Measurements from ENCODE around the gene ZNF33B. TPM values are rescaled to one million over a fixed set of nuclear protein-coding genes. Genes with fewer than 3 reads are reported as not detected.

The ZNF33B gene
- total and polyA plus RNA-seq, 8 donors, result 18.9 to 83.8 (median 57.7) TPM

GRCh38 chr10:42623929-42624328 lies 14.4 kb downstream of the ZNF33B start:
- FAIRE-seq, result no peak

GRCh38 chr10:42618424-42618823 lies 19.9 kb downstream of the ZNF33B start:
- no peaks in the 10 kb centered on the region for H3K9me3 ChIP-seq
- H3K27ac ChIP-seq, result no peak overlapping the region
- peaks cover 0 to 16% (median 0%) of the 10 kb centered on the region in 3 donors for H3K36me3 ChIP-seq
- 94 to 95% methylated on average over 4 of the region's 4 CpGs for WGBS, 2 donors
- no peaks in the 10 kb centered on the region for H3K27me3 ChIP-seq
- no peak overlapping the region for H3K4me3 ChIP-seq
- intact Hi-C loops (cut with DNase I), result no loop called here
- FAIRE-seq (no peak), ATAC-seq (no peak), DNase-seq (no peak)
- TF ChIP-seq CTCF (IDR thresholded peaks at IDR 0.05), result no peak
- H3K4me1 ChIP-seq, result peaks cover 0 to 3% (median 0%) of the 10 kb centered on the region in 3 donors

More at GRCh38 chr10:42623929-42624328, 14.4 kb downstream of the ZNF33B start:
- H3K27me3 ChIP-seq, result no peaks in the 10 kb centered on the region
- ATAC-seq, result no peak
- no peaks in the 10 kb centered on the region for H3K9me3 ChIP-seq
- DNase-seq, result no peak
- no peak overlapping the region for H3K4me3 ChIP-seq
- intact Hi-C loops (cut with DNase I), result no loop called here
- 87 to 93% methylated on average over 4 of the region's 4 CpGs for WGBS, 2 donors
- H3K4me1 ChIP-seq, result peaks cover 0 to 3% (median 0%) of the 10 kb centered on the region in 3 donors
- TF ChIP-seq CTCF (IDR thresholded peaks at IDR 0.05), result no peak
- H3K36me3 ChIP-seq, result peaks cover 0 to 32% (median 7%) of the 10 kb centered on the region in 3 donors
- H3K27ac ChIP-seq, result no peak overlapping the region

- Histone ChIP-seq H3K4me3 (no peak overlapping the region), H3K27me3 (no peaks in the 10 kb centered on the region), H3K4me1 (peaks cover 0 to 3% (median 0%) of the 10 kb centered on the region in 3 donors), H3K9me3 (no peaks in the 10 kb centered on the region), H3K36me3 (peaks cover 0 to 27% (median 0%) of the 10 kb centered on the region in 3 donors), H3K27ac (no peak overlapping the region)
- FAIRE-seq (no peak), DNase-seq (no peak), ATAC-seq (no peak)
- no peak for TF ChIP-seq CTCF (IDR thresholded peaks at IDR 0.05)
- 72 to 89% methylated on average over 3 of the region's 3 CpGs for WGBS, 2 donors
- intact Hi-C loops (cut with DNase I), result no loop called here
Measured at GRCh38 chr10:42615419-42615818, 23.0 kb downstream of the ZNF33B start.

GRCh38 chr10:42609872-42610271 lies 28.5 kb downstream of the ZNF33B start:
- no peak for TF ChIP-seq CTCF (IDR thresholded peaks at IDR 0.05)
- Histone ChIP-seq H3K36me3 (peaks cover 0 to 27% (median 0%) of the 10 kb centered on the region in 3 donors), H3K4me1 (no peaks in the 10 kb centered on the region), H3K27ac (no peak overlapping the region), H3K27me3 (no peaks in the 10 kb centered on the region), H3K9me3 (no peaks in the 10 kb centered on the region), H3K4me3 (no peak overlapping the region)
- 90 to 93% methylated on average over 1 of the region's 1 CpG for WGBS, 2 donors
- DNase-seq (no peak), ATAC-seq (no peak), FAIRE-seq (no peak)
- intact Hi-C loops (cut with DNase I), result no loop called here

- DNase-seq (no peak), ATAC-seq (no peak), FAIRE-seq (no peak)
- intact Hi-C loops (cut with DNase I), result no loop called here
- TF ChIP-seq CTCF (IDR thresholded peaks at IDR 0.05), result no peak
- Histone ChIP-seq H3K4me1 (no peaks in the 10 kb centered on the region), H3K4me3 (no peak overlapping the region), H3K36me3 (peaks cover 7 to 32% (median 12%) of the 10 kb centered on the region in 3 donors), H3K27ac (no peak overlapping the region), H3K9me3 (peaks cover 0 to 2% (median under 1%) of the 10 kb centered on the region in 4 donors), H3K27me3 (no peaks in the 10 kb centered on the region)
- WGBS, 2 donors, result 95 to 96% methylated on average over 4 of the region's 4 CpGs
Measured at GRCh38 chr10:42598249-42598873, 40.0 kb downstream of the ZNF33B start.

Measured in pancreas (tissue), 10 donors.